ENCODE data around the gene ANTXR2. TPM values are rescaled to one million over a fixed set of nuclear protein-coding genes. Genes with fewer than 3 reads are reported as not detected.

The ANTXR2 gene
- total RNA-seq, 1 experiment from 2014 or later = 16.7 TPM

- DNase-seq (ENCODE audit: low spot score) = no peak
Observed at GRCh38 chr4:79871961-79872360, 201.1 kb downstream of the ANTXR2 start.

- no peak for DNase-seq (ENCODE audit: low spot score)
Observed at GRCh38 chr4:79869597-79870237, 203.3 kb downstream of the ANTXR2 start.

GRCh38 chr4:79865201-79865597 is 207.8 kb downstream of the ANTXR2 start:
- no peak for DNase-seq (ENCODE audit: low spot score)

- no peak for DNase-seq (ENCODE audit: low spot score)
Observed at GRCh38 chr4:79864500-79865200, 208.4 kb downstream of the ANTXR2 start.

- DNase-seq (ENCODE audit: low spot score) = no peak
Observed at GRCh38 chr4:79863333-79863732, 209.7 kb downstream of the ANTXR2 start.

GRCh38 chr4:79862821-79863220 is 210.2 kb downstream of the ANTXR2 start:
- no peak for DNase-seq (ENCODE audit: low spot score)

GRCh38 chr4:79857811-79858210 is 215.2 kb downstream of the ANTXR2 start:
- no peak for DNase-seq (ENCODE audit: low spot score)

GRCh38 chr4:79856196-79856595 is 216.8 kb downstream of the ANTXR2 start:
- DNase-seq (ENCODE audit: low spot score) = no peak

- DNase-seq (ENCODE audit: low spot score) = no peak
Observed at GRCh38 chr4:79854856-79855502, 218.1 kb downstream of the ANTXR2 start.

GRCh38 chr4:79852305-79852730 is 220.7 kb downstream of the ANTXR2 start:
- DNase-seq (ENCODE audit: low spot score) = no peak

- DNase-seq (ENCODE audit: low spot score) = no peak
Observed at GRCh38 chr4:79851625-79852304, 221.3 kb downstream of the ANTXR2 start.

Other genes with a start within 250 kb of the ANTXR2 start
- 5.7 and 7.0 TPM in 2 replicates for gene PRDM8, start 124.3 kb upstream of the ANTXR2 start, total RNA-seq (2014; rRNA removed; shearing (Covaris generic))
- gene FGF5, start 193.4 kb upstream of the ANTXR2 start, total RNA-seq (2014; rRNA removed; shearing (Covaris generic)) = not detected in 2 replicates